Measurements from ENCODE around the gene KRTAP2-4.
"Not testable (repeated sequence)": the region's sequence is repeated elsewhere in the genome, so short reads cannot be mapped to it uniquely, and the experiment has no call there.

Gene KRTAP2-4, protein sequence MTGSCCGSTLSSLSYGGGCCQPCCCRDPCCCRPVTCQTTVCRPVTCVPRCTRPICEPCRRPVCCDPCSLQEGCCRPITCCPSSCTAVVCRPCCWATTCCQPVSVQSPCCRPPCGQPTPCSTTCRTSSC

DNA sequence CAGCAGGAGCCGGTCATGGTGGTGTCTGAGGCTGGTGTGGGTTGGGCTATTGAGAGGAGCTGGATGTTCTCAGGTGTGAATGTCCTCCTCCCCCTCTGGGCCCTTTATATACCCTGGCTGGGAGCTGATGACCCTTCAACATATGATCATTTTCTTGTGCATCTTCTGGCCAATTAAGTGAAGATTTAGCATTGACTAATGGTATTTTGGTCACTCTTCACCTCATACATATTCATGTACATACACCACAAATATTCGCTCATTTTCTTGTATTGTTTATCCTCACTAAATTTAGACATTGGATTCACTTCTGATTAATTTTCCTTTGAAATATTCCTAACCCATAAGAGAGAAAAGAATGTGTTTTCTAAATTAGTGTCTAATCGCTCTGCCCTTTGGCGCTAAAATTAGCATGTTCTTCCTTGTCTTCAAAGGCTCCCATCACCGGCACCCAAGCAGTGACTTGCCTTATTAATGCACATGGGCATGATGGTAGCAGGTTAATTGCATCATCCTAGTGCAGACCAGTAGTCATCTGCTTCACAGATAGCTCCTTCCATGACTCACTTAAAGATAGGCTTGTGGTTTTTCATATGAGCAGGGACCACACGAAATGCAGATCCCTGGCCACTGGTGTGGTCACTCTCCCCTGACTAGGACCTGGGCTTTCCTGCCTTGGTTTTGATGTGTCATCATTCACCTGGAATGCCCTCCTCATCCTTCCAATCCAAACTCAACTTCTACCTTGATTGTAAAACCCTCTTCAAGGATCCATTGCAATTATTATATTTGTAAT, at the start of gene KRTAP2-4:
Gene KRTAP2-4 (minus strand): TSS at position 51 of the 796 bp plus-strand sequence. CDS start 34 bp downstream, at position 17.
- DNase-seq (ENCODE audit: low read depth): no peak
- no peak within 1 kb of the TSS for H3K4me3 ChIP-seq (ENCODE audit: low read depth, low read length)
- TF ChIP-seq, protein P1, sequence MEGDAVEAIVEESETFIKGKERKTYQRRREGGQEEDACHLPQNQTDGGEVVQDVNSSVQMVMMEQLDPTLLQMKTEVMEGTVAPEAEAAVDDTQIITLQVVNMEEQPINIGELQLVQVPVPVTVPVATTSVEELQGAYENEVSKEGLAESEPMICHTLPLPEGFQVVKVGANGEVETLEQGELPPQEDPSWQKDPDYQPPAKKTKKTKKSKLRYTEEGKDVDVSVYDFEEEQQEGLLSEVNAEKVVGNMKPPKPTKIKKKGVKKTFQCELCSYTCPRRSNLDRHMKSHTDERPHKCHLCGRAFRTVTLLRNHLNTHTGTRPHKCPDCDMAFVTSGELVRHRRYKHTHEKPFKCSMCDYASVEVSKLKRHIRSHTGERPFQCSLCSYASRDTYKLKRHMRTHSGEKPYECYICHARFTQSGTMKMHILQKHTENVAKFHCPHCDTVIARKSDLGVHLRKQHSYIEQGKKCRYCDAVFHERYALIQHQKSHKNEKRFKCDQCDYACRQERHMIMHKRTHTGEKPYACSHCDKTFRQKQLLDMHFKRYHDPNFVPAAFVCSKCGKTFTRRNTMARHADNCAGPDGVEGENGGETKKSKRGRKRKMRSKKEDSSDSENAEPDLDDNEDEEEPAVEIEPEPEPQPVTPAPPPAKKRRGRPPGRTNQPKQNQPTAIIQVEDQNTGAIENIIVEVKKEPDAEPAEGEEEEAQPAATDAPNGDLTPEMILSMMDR (IDR thresholded peaks at IDR 0.05; ENCODE audit: control insufficient read depth, extremely low read depth, insufficient read depth): no peak

DNA sequence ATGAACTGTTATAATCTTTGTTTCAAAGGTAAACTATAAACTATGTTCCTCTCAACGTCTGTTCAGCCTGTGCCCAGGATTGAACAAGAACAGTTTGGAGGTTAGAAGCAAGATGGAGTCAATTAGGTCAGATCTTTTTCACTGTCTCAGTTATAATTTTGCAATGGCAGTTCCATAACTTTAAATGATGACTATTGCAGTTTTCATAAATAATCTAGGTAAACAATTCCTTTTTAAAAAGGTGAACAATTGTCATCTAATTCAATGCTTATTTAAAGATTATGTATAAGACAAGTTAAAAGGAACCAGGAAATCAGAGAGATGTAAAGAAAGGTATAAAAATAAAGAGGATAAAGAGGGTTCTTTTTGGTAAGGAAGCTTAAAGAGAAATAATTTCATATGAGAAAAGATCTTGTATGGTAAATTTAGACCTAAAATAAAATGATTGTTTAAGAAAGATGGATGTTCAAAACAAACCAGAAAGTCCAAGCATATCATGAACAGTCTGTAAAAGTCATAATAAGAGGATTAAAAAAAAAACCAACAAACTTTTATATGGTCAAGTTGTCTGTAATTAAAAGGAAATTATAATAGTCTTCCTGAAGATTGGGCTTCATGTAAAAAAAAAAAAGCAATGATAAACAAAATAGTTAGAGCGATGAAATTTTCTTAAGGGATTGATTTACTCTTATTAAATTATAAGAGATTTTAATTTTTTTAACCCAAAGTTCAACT, 45.6 kb upstream of the KRTAP2-4 start:
- TF ChIP-seq, protein P1 (IDR thresholded peaks at IDR 0.05; ENCODE audit: control insufficient read depth, extremely low read depth, insufficient read depth): no peak
- DNase-seq (ENCODE audit: low read depth): no peak
- H3K4me3 ChIP-seq (ENCODE audit: low read depth, low read length): no peak overlapping the region

DNA sequence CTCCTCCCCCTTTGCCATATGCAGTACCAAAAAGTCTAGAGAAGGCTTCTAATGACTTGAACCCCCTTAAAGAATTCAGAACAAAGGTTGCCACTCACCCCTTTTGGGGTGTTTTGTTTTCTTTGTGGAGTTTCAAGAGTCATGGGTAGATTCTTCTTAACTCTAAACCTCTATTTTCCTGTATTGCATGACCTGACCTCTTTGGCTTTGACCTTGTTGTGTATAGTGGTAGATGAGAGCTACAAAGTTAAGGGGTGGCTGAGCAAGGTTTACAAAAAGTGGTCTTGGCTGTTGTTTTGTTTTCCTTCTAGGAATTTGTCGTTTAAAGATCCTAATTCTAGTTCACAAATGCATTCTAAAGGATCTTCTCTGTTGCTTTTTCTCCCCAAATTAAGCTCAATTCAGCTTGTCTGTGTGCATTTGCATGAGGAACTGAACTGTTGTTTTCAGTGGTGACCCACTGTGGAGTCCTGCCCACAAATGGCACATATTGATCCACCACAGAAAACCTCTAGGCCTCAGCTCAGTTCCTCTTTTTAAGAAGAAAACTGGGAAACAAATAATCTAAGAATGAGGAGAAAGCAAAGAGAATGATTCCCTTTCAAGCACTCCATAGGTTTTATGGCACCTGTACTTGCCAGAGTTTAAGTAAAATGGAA, 43.2 kb upstream of the KRTAP2-4 start:
- DNase-seq (ENCODE audit: low read depth); H3K4me3 ChIP-seq (ENCODE audit: low read depth, low read length): not testable (repeated sequence)

DNA sequence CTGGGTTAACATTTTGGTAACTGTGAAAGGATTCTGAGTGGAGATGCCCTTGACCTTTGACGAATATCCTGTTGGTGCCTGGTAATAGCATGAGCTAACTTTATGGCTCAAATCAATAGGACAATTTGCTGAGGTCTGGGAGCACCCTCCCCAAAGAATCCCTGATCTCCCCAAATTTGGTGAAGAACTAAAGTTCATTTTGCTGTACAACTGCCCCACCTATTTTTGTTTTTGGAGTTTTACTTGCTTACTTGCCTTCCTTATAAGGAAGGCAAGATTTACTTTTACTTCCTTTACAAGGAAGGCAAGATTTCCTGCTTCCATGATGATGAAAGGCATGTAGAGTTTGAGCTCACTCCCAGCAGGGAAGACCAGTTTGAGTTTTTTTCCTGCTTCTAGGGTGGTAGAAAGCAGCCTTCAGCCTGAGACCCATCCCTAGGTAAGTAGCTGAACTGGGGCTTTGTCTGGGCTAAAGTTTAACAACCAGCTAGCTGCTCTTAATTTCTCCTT, 42.3 kb upstream of the KRTAP2-4 start:
- no peak overlapping the region for H3K4me3 ChIP-seq (ENCODE audit: low read depth, low read length)
- TF ChIP-seq, protein P1 (IDR thresholded peaks at IDR 0.05; ENCODE audit: control insufficient read depth, extremely low read depth, insufficient read depth): no peak
- no peak for DNase-seq (ENCODE audit: low read depth)

DNA sequence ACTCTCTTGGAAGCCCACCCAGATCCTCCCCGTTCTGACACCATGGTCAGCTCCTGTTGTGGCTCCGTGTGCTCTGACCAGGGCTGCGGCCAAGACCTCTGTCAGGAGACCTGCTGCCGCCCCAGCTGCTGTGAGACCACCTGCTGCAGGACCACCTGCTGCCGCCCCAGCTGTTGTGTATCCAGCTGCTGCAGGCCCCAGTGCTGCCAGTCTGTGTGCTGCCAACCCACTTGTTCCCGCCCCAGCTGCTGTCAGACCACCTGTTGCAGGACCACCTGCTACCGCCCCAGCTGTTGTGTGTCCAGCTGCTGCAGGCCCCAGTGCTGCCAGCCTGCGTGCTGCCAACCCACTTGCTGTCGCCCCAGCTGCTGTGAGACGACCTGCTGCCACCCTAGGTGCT, 39.7 kb upstream of the KRTAP2-4 start, which contains the start of gene KRTAP4-9:
Gene KRTAP4-9 (plus strand): TSS at position 43 of the 400 bp plus-strand sequence. CDS start 0 bp downstream, at position 43.
- H3K4me3 ChIP-seq (ENCODE audit: low read depth, low read length); DNase-seq (ENCODE audit: low read depth): not testable (repeated sequence)

DNA sequence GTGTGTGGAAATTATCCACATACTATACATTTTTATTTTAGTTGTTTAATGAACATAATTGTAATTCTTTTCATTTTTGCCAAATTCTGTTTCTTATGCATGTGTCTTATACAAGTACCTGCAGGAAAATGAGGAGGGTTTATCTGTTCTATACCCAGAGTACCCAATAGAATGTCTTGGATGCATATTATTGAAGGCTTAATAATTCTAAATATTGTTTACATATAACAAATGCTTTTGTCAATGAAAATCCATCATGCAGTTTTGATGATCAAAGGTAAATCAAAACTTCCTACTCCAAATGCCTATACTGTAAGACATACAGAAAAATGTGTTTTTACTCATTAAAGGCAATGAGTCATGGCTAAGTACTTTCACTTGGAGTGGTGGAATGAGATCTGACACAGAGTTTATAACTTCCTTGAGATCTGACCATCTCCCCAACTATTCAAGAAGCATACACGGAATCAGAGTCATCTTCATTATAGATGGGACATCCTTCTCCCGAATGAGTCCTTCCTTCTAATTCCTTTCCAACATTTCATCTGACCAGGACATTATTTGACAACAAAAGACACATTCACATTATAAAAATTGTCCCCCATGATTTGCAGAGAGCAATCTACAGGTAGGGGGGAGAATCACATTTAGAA, 38.8 kb upstream of the KRTAP2-4 start:
- DNase-seq (ENCODE audit: low read depth): not testable (repeated sequence)

DNA sequence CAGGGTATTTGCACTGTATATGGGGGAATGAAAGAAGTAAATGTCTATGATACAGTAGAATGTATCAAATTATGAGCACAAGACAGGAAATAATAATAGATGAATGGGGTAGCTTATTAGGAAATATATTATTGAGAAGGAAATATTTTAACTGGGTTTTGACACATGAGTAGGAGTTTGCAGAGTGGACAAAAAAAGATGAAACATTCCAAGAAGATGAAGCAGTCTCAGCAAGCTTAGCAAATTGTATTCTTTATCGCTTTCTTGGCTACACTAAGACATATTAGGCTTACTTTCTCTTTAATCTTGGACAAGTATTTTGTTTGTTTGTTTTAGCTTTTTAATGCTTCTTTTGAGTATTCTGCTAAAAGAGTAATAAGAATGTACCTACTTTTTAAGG, 38.2 kb upstream of the KRTAP2-4 start:
- no peak overlapping the region for H3K4me3 ChIP-seq (ENCODE audit: low read depth, low read length)
- DNase-seq (ENCODE audit: low read depth): no peak
- TF ChIP-seq, protein P1 (IDR thresholded peaks at IDR 0.05; ENCODE audit: control insufficient read depth, extremely low read depth, insufficient read depth): no peak

More for the DNA sequence above, 38.8 kb upstream of the KRTAP2-4 start:
- H3K4me3 ChIP-seq (ENCODE audit: low read depth, low read length): not testable (repeated sequence)
